H1 (cell line): Measurements from ENCODE around the gene FAM241A. TPM values are rescaled to one million over a fixed set of nuclear protein-coding genes. Genes with fewer than 3 reads are reported as not detected.

ENCODE experiments used
- CTCF ChIA-PET: fragments of 300-600 bp; sonication (Branson Sonifier 250); formaldehyde crosslinking; loops from one replicate; lab custom pipeline; 2021; ENCODE audit not compliant: partially characterized antibody; lab: Charles Lee
- POLR2A ChIA-PET: fragments of 300-600 bp; sonication (Branson Sonifier 250); formaldehyde crosslinking; loops from one replicate; lab custom pipeline; 2021; ENCODE audit warnings: inconsistent platforms; ENCODE audit not compliant: partially characterized antibody; lab: Charles Lee
- DNase-seq, 2 experiments: peaks; one replicate each; pipeline versions ENCODE4 v3.0.0 to v3.0.0-alpha.2; 2010 to 2022; ENCODE audit warnings: low spot score in 2 of 2, low read depth in 1 of 2, mixed read lengths in 1 of 2
- FAIRE-seq: peaks from 2 replicates; lab custom pipeline; 2011; peaks lifted over from hg19 to GRCh38; lab: Jason Lieb, UNC
- H2AFZ ChIP-seq: 2 replicates; pipeline ENCODE4 v1.8.1; 2012; ENCODE audit warnings: low read length, inconsistent platforms
- H2AK5ac ChIP-seq: 2 replicates; pipeline ENCODE4 v1.6.1; 2013; ENCODE audit warnings: low read depth, low read length
- H2BK120ac ChIP-seq: replicated peaks from 2 replicates; pipeline ENCODE3; 2013; ENCODE audit warnings: low read depth, low read length, inconsistent platforms
- H2BK12ac ChIP-seq: 2 replicates; pipeline ENCODE4 v1.6.1; 2013; ENCODE audit warnings: low read depth, low read length
- H2BK15ac ChIP-seq: 2 replicates; pipeline ENCODE4 v1.6.1; 2013; ENCODE audit warnings: low read length
- H2BK20ac ChIP-seq: 2 replicates; pipeline ENCODE4 v1.6.1; 2013; ENCODE audit warnings: low read length
- H2BK5ac ChIP-seq: 2 replicates; pipeline ENCODE4 v1.6.1; 2013; ENCODE audit warnings: low read depth, low read length
- H3K14ac ChIP-seq: 2 replicates; pipeline ENCODE4 v1.6.1; 2013; ENCODE audit warnings: inconsistent platforms; ENCODE audit not compliant: insufficient read length
- H3K18ac ChIP-seq: 2 replicates; pipeline ENCODE4 v1.6.1; 2013; ENCODE audit warnings: low read length; ENCODE audit errors: extremely low read depth
- H3K23ac ChIP-seq: 2 replicates; pipeline ENCODE4 v1.6.1; 2013; ENCODE audit warnings: inconsistent platforms; ENCODE audit not compliant: insufficient read length
- H3K23me2 ChIP-seq: 2 replicates; pipeline ENCODE4 v1.6.1; 2013; ENCODE audit warnings: low read depth, low read length
- H3K27ac ChIP-seq: 2 replicates; pipeline ENCODE4 v1.6.1; 2011; ENCODE audit warnings: low read depth, low read length, inconsistent platforms
- H3K27me3 ChIP-seq, 4 experiments: replicated peaks in 1 of 4; 1 replicate in 1 of 4; 2 replicates in 3 of 4; pipeline versions ENCODE4 v1.6.1 to v1.8.1; 2011 to 2013; ENCODE audit warnings: low read length in 3 of 4, mild to moderate bottlenecking in 3 of 4, inconsistent platforms in 2 of 4, mixed read lengths in 2 of 4, moderate library complexity in 1 of 4; ENCODE audit not compliant: control insufficient read depth in 3 of 4, insufficient read depth in 3 of 4; ENCODE audit errors: extremely low read depth in 1 of 4
- H3K36me3 ChIP-seq, 4 experiments: 2 replicates each; pipeline versions ENCODE4 v1.6.1 to v1.8.1; 2011 to 2013; ENCODE audit warnings: mild to moderate bottlenecking in 4 of 4, low read length in 3 of 4, moderate library complexity in 2 of 4, control low read depth in 1 of 4, inconsistent platforms in 1 of 4; ENCODE audit not compliant: insufficient read depth in 4 of 4, control insufficient read depth in 2 of 4
- H3K4ac ChIP-seq: replicated peaks from 2 replicates; pipeline ENCODE3; 2013; ENCODE audit warnings: low read length, low read depth, mixed read lengths, inconsistent platforms; ENCODE audit not compliant: insufficient read length
- H3K4me1 ChIP-seq, 4 experiments: replicated peaks in 1 of 4; 1 replicate in 1 of 4; 2 replicates in 3 of 4; pipeline versions ENCODE4 v1.6.1 to v1.8.1; 2011 to 2013; ENCODE audit warnings: low read length in 3 of 4, inconsistent platforms in 2 of 4, mixed read lengths in 1 of 4; ENCODE audit not compliant: insufficient read depth in 4 of 4, control insufficient read depth in 3 of 4
- H3K4me2 ChIP-seq, 2 experiments: 2 replicates each; pipeline versions ENCODE4 v1.6.1 to v1.8.1; 2011 to 2013; ENCODE audit warnings: low read depth in 2 of 2, low read length in 2 of 2, control low read depth in 1 of 2, inconsistent platforms in 1 of 2, mild to moderate bottlenecking in 1 of 2; ENCODE audit not compliant: insufficient read depth in 1 of 2
- H3K4me3 ChIP-seq, 4 experiments: fragments of 200-600, 300-600 bp in 1 of 4; sonication (generic), shearing (Covaris generic), sonication (Bioruptor Twin) in 1 of 4; 2 replicates each; pipeline versions ENCODE4 v1.5.1 to v1.8.1; 2011 to 2016; ENCODE audit warnings: low read length in 4 of 4, low read depth in 3 of 4, control low read depth in 2 of 4, inconsistent platforms in 2 of 4, mild to moderate bottlenecking in 2 of 4, mixed read lengths in 1 of 4, moderate library complexity in 1 of 4; ENCODE audit not compliant: insufficient read depth in 2 of 4; ENCODE audit errors: extremely low read depth in 1 of 4
- H3K56ac ChIP-seq: replicated peaks from 2 replicates; pipeline ENCODE3; 2013; ENCODE audit warnings: low read depth, mild to moderate bottlenecking, mixed read lengths, low read length, inconsistent platforms; ENCODE audit not compliant: insufficient read length
- H3K79me1 ChIP-seq: 2 replicates; pipeline ENCODE4 v1.6.1; 2013; ENCODE audit warnings: low read depth, low read length, control low read depth
- H3K79me2 ChIP-seq, 2 experiments: 2 replicates each; pipeline versions ENCODE4 v1.6.1 to v1.8.1; 2012 to 2013; ENCODE audit warnings: low read length in 2 of 2, mild to moderate bottlenecking in 2 of 2, inconsistent platforms in 1 of 2; ENCODE audit not compliant: insufficient read depth in 2 of 2, control insufficient read depth in 1 of 2
- H3K9ac ChIP-seq, 4 experiments: replicated peaks in 1 of 4; 1 replicate in 1 of 4; 2 replicates in 3 of 4; pipeline versions ENCODE4 v1.6.1 to v1.8.1; 2011 to 2013; ENCODE audit warnings: low read depth in 3 of 4, low read length in 3 of 4, control low read depth in 2 of 4, mild to moderate bottlenecking in 2 of 4, moderate library complexity in 2 of 4, inconsistent platforms in 1 of 4; ENCODE audit errors: extremely low read depth in 1 of 4
- H3K9me3 ChIP-seq, 2 experiments: 2 replicates each; pipeline versions ENCODE4 v1.6.1 to v1.8.1; 2012 to 2013; ENCODE audit warnings: mild to moderate bottlenecking in 2 of 2, moderate library complexity in 2 of 2, control low read depth in 1 of 2, inconsistent platforms in 1 of 2, low read depth in 1 of 2, low read length in 1 of 2, mixed read lengths in 1 of 2; ENCODE audit not compliant: insufficient read depth in 2 of 2
- H4K20me1 ChIP-seq, 2 experiments: replicated peaks in 1 of 2; 2 replicates each; pipeline versions ENCODE3 to v1.8.1; 2011 to 2013; ENCODE audit warnings: inconsistent platforms in 2 of 2, low read length in 2 of 2, mild to moderate bottlenecking in 1 of 2; ENCODE audit not compliant: insufficient read depth in 2 of 2, control insufficient read depth in 1 of 2
- H4K5ac ChIP-seq: 2 replicates; pipeline ENCODE4 v1.6.1; 2013; ENCODE audit warnings: low read length, low read depth, mixed read lengths, inconsistent platforms; ENCODE audit not compliant: insufficient read length
- H4K8ac ChIP-seq: 2 replicates; pipeline ENCODE4 v1.8.0; 2013; ENCODE audit warnings: mild to moderate bottlenecking, moderate library complexity, low read length, inconsistent platforms; ENCODE audit not compliant: insufficient read depth; ENCODE audit errors: extremely low read depth
- H4K91ac ChIP-seq: replicated peaks from 2 replicates; pipeline ENCODE3; 2013; ENCODE audit warnings: low read length, mixed read lengths, inconsistent platforms; ENCODE audit not compliant: insufficient read length
- CEBPB ChIP-seq: IDR thresholded peaks from 2 replicates; pipeline ENCODE4 v1.6.1; 2012; ENCODE audit warnings: low read depth, low read length
- CREB1 ChIP-seq: IDR thresholded peaks from 2 replicates; pipeline ENCODE4 v1.6.1; 2012; ENCODE audit warnings: inconsistent platforms
- GABPA ChIP-seq: IDR thresholded peaks from 2 replicates; pipeline ENCODE4 v1.6.1; 2011; ENCODE audit warnings: mild to moderate bottlenecking, low read length, moderate library complexity, borderline replicate concordance; ENCODE audit not compliant: insufficient read depth
- POU5F1 ChIP-seq: IDR thresholded peaks from 2 replicates; pipeline ENCODE4 v1.6.1; 2011; ENCODE audit warnings: low read depth, mild to moderate bottlenecking, low read length, moderate library complexity
- WGBS, 2 experiments: shearing (Covaris generic) in 1 of 2; methylation state at CpG; one replicate each; pipeline versions ENCODE4 v1.1.6 to v1.1.7; 2013 to 2015; ENCODE audit warnings: low lambda C conversion rate in 2 of 2, mixed read lengths in 2 of 2, inconsistent platforms in 1 of 2, low coverage in 1 of 2, missing lambda C conversion rate in 1 of 2; ENCODE audit not compliant: insufficient replicate concordance in 2 of 2, insufficient coverage in 1 of 2, insufficient read length in 1 of 2; ENCODE audit errors: extremely low coverage in 1 of 2, missing lambda C conversion rate in 1 of 2; 5-methylcytosine and 5-hydroxymethylcytosine counted together
- polyA plus RNA-seq, 7 experiments: library from polyadenylated mRNA; depleted of rRNA in 3 of 7; stranded (reverse) in 5 of 7; unstranded in 2 of 7; fragments of >200 nt in 5 of 7; fragments of 200-250 nt in 2 of 7; gene quantifications; 1 replicate in 5 of 7; 2 replicates in 1 of 7; 4 replicates in 1 of 7; pipeline versions ENCODE4 v1.2.1 to v1.2.3, GENCODE V29; 2011 to 2013; ENCODE audit warnings: missing spikeins in 2 of 7, mixed read lengths in 2 of 7
- total RNA-seq: library from RNA; stranded (reverse); fragmentation: NEBNext Ultra II Directional; extraction: Animal tissue kit (Norgen Biotek cat#: 25700); gene quantifications from 2 replicates; pipeline ENCODE4 v1.2.1, GENCODE V29; 2021
- TF ChIP-seq, protein P1 (sequence below): IDR thresholded peaks from 2 replicates; pipeline ENCODE4 v1.6.1; 2012; ENCODE audit warnings: inconsistent platforms

FAM241A gene
- total and polyA plus RNA-seq, 2 of the 8 experiments (the other 6 are each of a cell fraction or from before 2014, with no cell fraction given): 0.20 to 0.73 TPM

DNA sequence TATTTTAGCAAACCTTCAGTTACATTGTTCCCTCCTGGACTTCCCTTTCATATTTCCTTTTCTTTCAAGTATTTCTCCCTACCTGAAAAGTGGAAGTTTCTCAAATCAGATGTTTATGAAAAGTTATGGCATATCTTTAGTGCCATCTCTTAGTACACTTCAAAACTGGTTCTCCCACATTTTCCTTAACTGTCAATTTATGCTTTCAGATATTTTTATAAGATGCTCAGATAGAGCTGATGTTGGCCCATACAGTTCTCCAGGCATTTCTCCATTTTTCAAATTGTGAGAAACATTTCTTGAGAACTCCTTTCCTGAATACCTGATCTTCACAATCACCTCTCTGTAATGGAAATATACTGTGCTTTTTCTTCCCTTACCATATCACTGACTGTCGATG lies 53.8 kb downstream of the FAM241A start:
- CTCF ChIA-PET: no interaction called here
- Histone ChIP-seq H3K4me2 (no peak overlapping the region), H3K4me3 (no peak overlapping the region), H2BK12ac (no peak overlapping the region), H4K5ac (no peak overlapping the region), H2AK5ac (no peak overlapping the region), H3K14ac (no peak overlapping the region), H3K36me3 (no peaks in the 10 kb centered on the region), H3K23ac (no peak overlapping the region), H3K79me1 (no peaks in the 10 kb centered on the region), H4K8ac (no peak overlapping the region), H2BK5ac (no peak overlapping the region), H3K18ac (no peak overlapping the region), H2BK20ac (no peak overlapping the region), H3K79me2 (no peaks in the 10 kb centered on the region), H3K27me3 (no peaks in the 10 kb centered on the region), H3K9ac (no peak overlapping the region), H3K4ac (no peak overlapping the region), H3K56ac (no peak overlapping the region), H3K23me2 (no peaks in the 10 kb centered on the region), H4K20me1 (no peaks in the 10 kb centered on the region), H2AFZ (no peak overlapping the region), H2BK15ac (no peak overlapping the region), H2BK120ac (no peak overlapping the region), H3K27ac (no peak overlapping the region), H3K4me1 (peaks cover 0 to 6% (median 1%) of the 10 kb centered on the region in 4 experiments; a peak in 2 of 7 replicates), H3K9me3 (no peaks in the 10 kb centered on the region), H4K91ac (no peak overlapping the region)
- 91% methylated on average over 1 of the region's 1 CpG; no CpG with 5 or more reads in 1 of the 2 experiments for WGBS, 2 experiments
- POLR2A ChIA-PET: no interaction called here
- TF ChIP-seq, protein P1, sequence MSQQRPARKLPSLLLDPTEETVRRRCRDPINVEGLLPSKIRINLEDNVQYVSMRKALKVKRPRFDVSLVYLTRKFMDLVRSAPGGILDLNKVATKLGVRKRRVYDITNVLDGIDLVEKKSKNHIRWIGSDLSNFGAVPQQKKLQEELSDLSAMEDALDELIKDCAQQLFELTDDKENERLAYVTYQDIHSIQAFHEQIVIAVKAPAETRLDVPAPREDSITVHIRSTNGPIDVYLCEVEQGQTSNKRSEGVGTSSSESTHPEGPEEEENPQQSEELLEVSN: no peak
- TF ChIP-seq CREB1: no peak
- TF ChIP-seq GABPA: no peak
- TF ChIP-seq POU5F1: no peak
- TF ChIP-seq CEBPB: no peak
- DNase-seq (no peak), FAIRE-seq (no peak)
